PC-3 (cell line): ENCODE results near the gene YAF2.

Experiments
- EZH2phosphoT487 ChIP-seq: fragments of 300-600 bp; sonication (generic); IDR thresholded peaks from 2 replicates; pipeline ENCODE4 v1.6.1; 2018; ENCODE audit warnings: mild to moderate bottlenecking, antibody characterized with exemption, low read length, borderline replicate concordance
- TF ChIP-seq, protein P1 (sequence below): fragments of 300-600 bp; sonication (generic); conservative IDR thresholded peaks from 2 replicates; pipeline ENCODE4 v1.5.1; 2017; ENCODE audit warnings: antibody characterized with exemption, low read depth, mild to moderate bottlenecking, low read length

DNA sequence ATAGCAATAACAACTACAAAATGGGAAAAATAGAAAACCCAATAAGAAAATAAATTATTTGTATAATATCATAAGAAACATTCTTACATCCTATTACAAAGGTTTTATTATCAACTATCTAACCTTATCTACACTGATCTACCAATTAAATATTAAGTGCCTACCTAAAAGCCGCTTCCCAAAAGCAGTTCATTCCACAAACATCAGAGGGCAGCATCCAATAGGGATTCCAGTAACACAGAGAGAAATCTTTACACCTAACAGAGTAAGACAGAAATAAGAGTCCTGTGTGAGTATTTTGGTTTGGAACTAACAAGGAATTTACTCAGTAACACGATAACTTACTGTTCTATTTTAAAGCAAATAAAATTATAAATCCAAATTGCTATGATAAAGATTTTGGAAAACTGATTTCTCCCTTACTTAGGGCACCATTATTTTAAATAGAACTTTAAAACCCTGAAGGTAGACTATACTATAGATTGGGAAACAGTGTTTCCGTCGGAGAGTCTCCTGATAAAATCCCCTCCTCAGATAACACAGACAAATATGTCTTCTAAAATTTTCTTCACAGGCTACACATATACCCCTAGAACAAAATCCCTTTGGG is 108.3 kb downstream of the YAF2 start:
- TF ChIP-seq, protein P1, sequence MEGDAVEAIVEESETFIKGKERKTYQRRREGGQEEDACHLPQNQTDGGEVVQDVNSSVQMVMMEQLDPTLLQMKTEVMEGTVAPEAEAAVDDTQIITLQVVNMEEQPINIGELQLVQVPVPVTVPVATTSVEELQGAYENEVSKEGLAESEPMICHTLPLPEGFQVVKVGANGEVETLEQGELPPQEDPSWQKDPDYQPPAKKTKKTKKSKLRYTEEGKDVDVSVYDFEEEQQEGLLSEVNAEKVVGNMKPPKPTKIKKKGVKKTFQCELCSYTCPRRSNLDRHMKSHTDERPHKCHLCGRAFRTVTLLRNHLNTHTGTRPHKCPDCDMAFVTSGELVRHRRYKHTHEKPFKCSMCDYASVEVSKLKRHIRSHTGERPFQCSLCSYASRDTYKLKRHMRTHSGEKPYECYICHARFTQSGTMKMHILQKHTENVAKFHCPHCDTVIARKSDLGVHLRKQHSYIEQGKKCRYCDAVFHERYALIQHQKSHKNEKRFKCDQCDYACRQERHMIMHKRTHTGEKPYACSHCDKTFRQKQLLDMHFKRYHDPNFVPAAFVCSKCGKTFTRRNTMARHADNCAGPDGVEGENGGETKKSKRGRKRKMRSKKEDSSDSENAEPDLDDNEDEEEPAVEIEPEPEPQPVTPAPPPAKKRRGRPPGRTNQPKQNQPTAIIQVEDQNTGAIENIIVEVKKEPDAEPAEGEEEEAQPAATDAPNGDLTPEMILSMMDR: peak; percentile 94
- no peak for TF ChIP-seq EZH2phosphoT487
